Measurements from ENCODE around the gene DCTN4.

DCTN4 gene

DNA sequence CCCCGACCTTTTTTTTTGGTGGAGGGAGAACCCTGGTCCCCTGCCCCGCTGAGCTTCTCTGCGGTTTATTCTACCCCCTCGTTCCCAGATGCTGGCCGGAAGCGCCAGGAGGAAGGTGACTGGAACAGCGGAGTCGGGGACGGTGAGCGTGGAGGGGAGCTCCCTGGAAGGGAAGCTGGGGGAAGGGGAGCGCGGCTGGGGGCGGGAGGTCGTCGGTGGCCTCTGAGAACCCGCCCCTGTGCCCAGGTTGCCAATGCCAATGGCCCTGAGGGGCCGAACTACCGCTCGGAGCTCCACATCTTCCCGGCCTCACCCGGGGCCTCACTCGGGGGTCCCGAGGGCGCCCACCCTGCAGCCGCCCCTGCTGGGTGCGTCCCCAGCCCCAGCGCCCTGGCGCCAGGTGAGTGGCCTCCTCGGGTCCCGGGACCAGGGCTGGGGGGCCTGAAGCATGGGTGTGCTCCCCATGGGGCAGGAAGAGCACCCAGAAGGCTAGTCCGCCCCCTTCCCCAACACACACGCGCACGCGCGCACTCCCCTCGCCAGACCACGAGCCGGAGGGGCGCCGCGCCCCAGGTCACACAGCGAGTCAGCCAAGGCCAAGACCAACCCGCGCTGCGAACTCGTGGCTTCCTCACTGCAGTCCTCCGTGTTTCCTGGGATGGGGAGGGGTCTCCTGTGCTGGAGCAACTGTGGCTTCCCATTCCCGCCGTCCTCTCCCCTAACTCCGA, 87.1 kb downstream of the DCTN4 start:
- Mint-ChIP-seq H3K27ac (ENCODE audit: low read depth) (no peak overlapping the region), H3K36me3 (ENCODE audit: insufficient read depth) (no peaks in the 10 kb centered on the region), H3K9me3 (no peaks in the 10 kb centered on the region), H3K4me1 (peaks cover 9% of the 10 kb centered on the region), H3K27me3 (peaks cover 20% of the 10 kb centered on the region), H3K4me3 (peak overlapping the region; percentile 60)
- ATAC-seq (replicated peaks; ENCODE audit: extremely low read depth, poor library complexity, severe bottlenecking), result no peak
- no peak for DNase-seq (ENCODE audit: low spot score in 2 of 2)

DNA sequence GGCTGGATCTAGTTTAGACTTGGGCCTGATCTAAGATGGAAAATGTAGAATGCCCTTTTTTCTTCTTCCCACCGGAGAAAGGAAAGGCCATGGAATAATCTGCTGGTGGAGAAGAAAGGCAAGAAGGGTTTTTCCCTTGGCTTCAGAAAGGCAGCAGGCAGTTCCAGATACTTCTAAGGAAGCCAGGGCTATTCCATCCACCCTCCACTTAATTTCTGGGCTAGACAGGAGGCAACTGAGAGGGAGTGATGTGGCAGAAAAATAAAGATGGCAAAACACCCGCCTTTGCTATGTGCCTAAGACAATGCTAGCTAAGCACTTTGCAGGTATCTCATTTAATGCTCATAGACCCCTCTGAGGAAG, 87.9 kb downstream of the DCTN4 start:
- ATAC-seq (replicated peaks; ENCODE audit: extremely low read depth, poor library complexity, severe bottlenecking) (no peak), DNase-seq (ENCODE audit: low spot score in 2 of 2) (no peak)
- Mint-ChIP-seq H3K4me3 (peak overlapping the region; percentile 39), H3K27ac (ENCODE audit: low read depth) (no peak overlapping the region), H3K9me3 (no peaks in the 10 kb centered on the region), H3K4me1 (peaks cover 9% of the 10 kb centered on the region), H3K36me3 (ENCODE audit: insufficient read depth) (no peaks in the 10 kb centered on the region), H3K27me3 (peaks cover 20% of the 10 kb centered on the region)

GRCh38 chr5:150670275-150670947, 88.4 kb downstream of the DCTN4 start:
- ATAC-seq (replicated peaks; ENCODE audit: extremely low read depth, poor library complexity, severe bottlenecking), result no peak

GRCh38 chr5:150665044-150665443, 93.8 kb downstream of the DCTN4 start:
- Mint-ChIP-seq H3K9me3 (no peaks in the 10 kb centered on the region), H3K4me3 (no peak overlapping the region), H3K27me3 (peaks cover 36% of the 10 kb centered on the region), H3K27ac (ENCODE audit: low read depth) (no peak overlapping the region), H3K4me1 (no peaks in the 10 kb centered on the region), H3K36me3 (ENCODE audit: insufficient read depth) (no peaks in the 10 kb centered on the region)
- DNase-seq (ENCODE audit: low spot score in 2 of 2) (no peak), ATAC-seq (replicated peaks; ENCODE audit: extremely low read depth, poor library complexity, severe bottlenecking) (no peak)

More at GRCh38 chr5:150670275-150670947, 88.4 kb downstream of the DCTN4 start:
- no peak for DNase-seq (ENCODE audit: low spot score in 2 of 2)
- Mint-ChIP-seq H3K27ac (ENCODE audit: low read depth) (no peak overlapping the region), H3K4me3 (peak overlapping the region; percentile 39), H3K36me3 (ENCODE audit: insufficient read depth) (no peaks in the 10 kb centered on the region), H3K4me1 (peaks cover 9% of the 10 kb centered on the region), H3K9me3 (no peaks in the 10 kb centered on the region), H3K27me3 (peaks cover 20% of the 10 kb centered on the region)

DNA sequence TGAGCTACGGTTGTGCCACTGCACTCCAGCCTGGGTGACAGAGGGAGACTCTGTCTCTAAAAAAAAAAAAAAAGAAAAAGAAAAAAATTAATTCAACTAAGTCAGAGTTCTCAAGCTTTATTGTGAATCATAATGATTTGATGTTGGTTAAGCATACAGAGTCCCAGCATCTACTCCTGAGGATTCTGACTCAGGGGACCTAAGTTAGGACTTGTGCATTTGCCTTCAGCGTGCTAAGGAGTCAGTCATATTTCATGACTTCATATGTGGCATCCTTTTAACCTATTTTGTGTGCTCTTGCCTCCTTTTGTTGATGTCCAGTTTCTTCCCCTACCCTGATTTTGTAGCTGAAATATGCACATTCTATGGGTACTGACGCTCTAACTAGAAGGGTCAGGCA, 94.9 kb downstream of the DCTN4 start:
- no peaks in the 10 kb centered on the region for H3K36me3 Mint-ChIP-seq (ENCODE audit: insufficient read depth)
- H3K27ac Mint-ChIP-seq (ENCODE audit: low read depth), result no peak overlapping the region

DNA sequence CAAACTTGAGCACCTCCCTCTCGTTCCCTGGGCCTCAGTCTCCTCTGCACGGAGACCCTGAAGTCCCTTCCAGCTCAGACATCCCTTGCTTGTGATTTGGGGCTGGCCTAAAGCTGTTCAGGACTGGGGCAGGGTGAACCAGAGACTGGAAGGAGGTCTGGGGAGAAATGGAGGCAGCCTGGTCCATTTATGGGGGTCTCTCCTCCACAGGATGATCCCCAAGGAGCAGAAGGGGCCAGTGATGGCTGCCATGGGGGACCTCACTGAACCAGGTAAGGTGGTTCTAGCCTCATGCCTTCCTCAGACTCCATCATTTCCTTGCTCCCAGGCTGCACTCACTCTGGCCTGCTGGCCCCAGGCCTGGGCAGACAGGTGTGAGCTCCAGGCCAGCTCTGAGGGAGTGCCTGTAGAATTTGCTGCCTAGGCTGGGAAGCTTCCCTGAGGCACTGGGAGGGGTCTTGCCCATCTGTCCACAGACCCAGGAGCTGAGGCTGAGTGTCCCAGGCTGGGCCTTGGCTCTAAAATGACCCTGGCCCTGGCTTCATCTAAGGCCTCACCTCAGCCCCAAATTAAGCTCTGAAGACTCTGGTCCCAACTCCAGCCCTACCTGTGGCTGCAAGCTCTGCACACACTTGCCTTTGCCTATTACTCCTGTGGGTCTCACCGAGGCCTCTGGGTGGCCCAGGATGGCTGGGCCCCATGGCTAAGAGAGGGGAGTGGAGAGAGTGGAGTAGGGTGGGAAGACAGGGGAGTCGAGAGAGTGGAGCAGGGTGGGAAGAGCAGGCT, 95.9 kb downstream of the DCTN4 start:
- peaks cover under 1% of the 10 kb centered on the region for H3K4me1 Mint-ChIP-seq
- H3K27me3 Mint-ChIP-seq, result peaks cover 30% of the 10 kb centered on the region
- ATAC-seq (replicated peaks; ENCODE audit: extremely low read depth, poor library complexity, severe bottlenecking) (no peak), DNase-seq (ENCODE audit: low spot score in 2 of 2) (no peak)
- no peak overlapping the region for H3K4me3 Mint-ChIP-seq
- H3K36me3 Mint-ChIP-seq (ENCODE audit: insufficient read depth), result no peaks in the 10 kb centered on the region
- no peaks in the 10 kb centered on the region for H3K9me3 Mint-ChIP-seq
- no peak overlapping the region for H3K27ac Mint-ChIP-seq (ENCODE audit: low read depth)

More for the DNA sequence above, 94.9 kb downstream of the DCTN4 start:
- H3K9me3 Mint-ChIP-seq, result no peaks in the 10 kb centered on the region
- ATAC-seq (replicated peaks; ENCODE audit: extremely low read depth, poor library complexity, severe bottlenecking) (no peak), DNase-seq (ENCODE audit: low spot score in 2 of 2) (no peak)
- no peak overlapping the region for H3K4me3 Mint-ChIP-seq
- H3K4me1 Mint-ChIP-seq, result no peaks in the 10 kb centered on the region
- peaks cover 30% of the 10 kb centered on the region for H3K27me3 Mint-ChIP-seq

DNA sequence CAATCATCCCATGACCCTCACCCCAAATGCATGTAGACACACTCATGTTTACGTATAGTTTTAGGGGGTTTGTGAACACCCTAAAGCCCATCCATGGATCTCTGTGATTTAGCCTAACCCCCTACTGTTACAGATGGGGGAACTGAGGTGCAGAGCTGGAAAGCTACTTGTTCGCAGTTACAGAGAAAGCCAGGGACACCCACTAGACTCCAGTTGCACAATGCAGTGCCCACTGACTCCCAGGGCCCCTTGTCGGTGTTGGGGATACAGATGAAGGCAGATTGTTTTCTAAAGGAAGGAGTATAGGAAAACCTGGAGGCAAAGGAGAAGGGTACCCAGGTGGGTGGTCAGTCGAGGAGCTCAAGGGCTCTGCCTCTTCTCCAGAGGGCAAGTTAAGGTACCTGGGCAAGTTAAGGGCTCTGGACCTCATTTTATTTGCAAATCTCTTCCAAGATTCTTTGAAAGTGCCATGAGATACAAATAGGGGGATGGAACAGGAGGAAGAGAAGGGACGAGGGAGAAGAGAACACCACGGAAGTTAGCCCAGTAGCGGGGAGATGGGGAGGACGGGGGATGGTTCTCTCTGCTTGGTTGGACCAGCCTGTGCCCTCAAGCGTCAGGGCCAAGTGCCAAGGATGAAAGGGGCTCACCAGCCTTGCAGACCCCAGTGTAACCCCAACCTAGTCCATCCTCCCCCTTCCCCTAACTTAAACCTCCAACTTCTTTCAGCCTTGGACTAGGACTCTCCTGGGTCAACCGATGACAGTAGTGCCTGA, 96.8 kb downstream of the DCTN4 start:
- Mint-ChIP-seq H3K36me3 (ENCODE audit: insufficient read depth) (no peaks in the 10 kb centered on the region), H3K4me1 (peaks cover 9% of the 10 kb centered on the region), H3K27ac (ENCODE audit: low read depth) (no peak overlapping the region), H3K4me3 (no peak overlapping the region), H3K27me3 (peaks cover 30% of the 10 kb centered on the region), H3K9me3 (no peaks in the 10 kb centered on the region)
- no peak for DNase-seq (ENCODE audit: low spot score in 2 of 2)
- no peak for ATAC-seq (replicated peaks; ENCODE audit: extremely low read depth, poor library complexity, severe bottlenecking)

GRCh38 chr5:150661086-150661485, 97.7 kb downstream of the DCTN4 start, which contains the start of gene MYOZ3:
Gene MYOZ3, plus strand, starts transcription at chr5:150661251. Its CDS starts 1,691 bp downstream, at chr5:150662942.
- no peak for ATAC-seq (replicated peaks; ENCODE audit: extremely low read depth, poor library complexity, severe bottlenecking)
- no peaks in the 10 kb centered on the region for H3K9me3 Mint-ChIP-seq
- H3K27me3 Mint-ChIP-seq, result peaks cover 30% of the 10 kb centered on the region
- H3K36me3 Mint-ChIP-seq (ENCODE audit: insufficient read depth), result peaks cover 2% of the 10 kb centered on the region
- no peak for DNase-seq (ENCODE audit: low spot score in 2 of 2)
- H3K4me3 Mint-ChIP-seq, result no peak within 1 kb of the TSS
- no peak within 1 kb of the TSS for H3K27ac Mint-ChIP-seq (ENCODE audit: low read depth)
- H3K4me1 Mint-ChIP-seq, result peaks cover 9% of the 10 kb centered on the region

DNA sequence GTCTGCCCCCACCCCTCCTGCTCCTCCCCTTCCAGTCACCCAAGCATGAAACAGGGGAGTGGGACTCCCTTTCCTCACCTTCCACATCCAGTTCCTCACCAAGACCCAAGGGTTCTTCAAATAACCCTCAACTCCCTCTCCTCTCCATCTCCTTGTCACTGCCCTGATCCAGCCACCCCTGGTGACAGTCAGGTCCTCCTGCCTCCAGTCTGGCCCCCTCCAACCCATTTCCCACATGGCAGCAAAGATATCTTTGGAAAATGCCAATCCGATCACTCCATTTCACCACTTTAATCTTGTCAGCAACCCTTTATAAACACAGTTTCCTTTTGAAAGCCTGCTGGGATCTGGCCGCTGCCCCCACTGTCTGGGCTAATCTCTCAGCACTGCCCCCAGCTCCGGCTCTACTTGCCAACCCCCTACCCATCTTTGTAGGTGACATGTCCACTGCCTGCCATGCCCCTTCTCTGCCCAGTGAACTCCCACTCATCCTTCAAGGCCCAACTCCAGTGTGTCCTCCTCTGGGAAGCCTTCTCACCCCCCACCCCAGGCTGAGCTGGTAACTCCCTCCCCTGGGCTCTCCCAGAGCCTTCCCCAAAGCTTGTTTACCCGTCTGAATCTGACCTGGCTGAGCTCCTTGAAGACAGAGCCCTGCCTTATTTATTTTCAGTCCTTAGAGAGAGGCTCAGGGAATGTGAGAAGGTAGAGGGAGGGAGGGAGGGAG, 98.5 kb downstream of the DCTN4 start:
- no peak overlapping the region for H3K4me3 Mint-ChIP-seq

GRCh38 chr5:150659360-150660107, 99.3 kb downstream of the DCTN4 start:
- H3K4me1 Mint-ChIP-seq, result peaks cover 9% of the 10 kb centered on the region
- H3K27me3 Mint-ChIP-seq, result peaks cover 21% of the 10 kb centered on the region
- no peak overlapping the region for H3K27ac Mint-ChIP-seq (ENCODE audit: low read depth)
- H3K9me3 Mint-ChIP-seq, result no peaks in the 10 kb centered on the region
- DNase-seq (ENCODE audit: low spot score in 2 of 2), result no peak
- peaks cover 2% of the 10 kb centered on the region for H3K36me3 Mint-ChIP-seq (ENCODE audit: insufficient read depth)
- H3K4me3 Mint-ChIP-seq, result no peak overlapping the region
- ATAC-seq (replicated peaks; ENCODE audit: extremely low read depth, poor library complexity, severe bottlenecking), result no peak

More for the DNA sequence above, 98.5 kb downstream of the DCTN4 start:
- Mint-ChIP-seq H3K27me3 (peaks cover 29% of the 10 kb centered on the region), H3K27ac (ENCODE audit: low read depth) (no peak overlapping the region), H3K4me1 (peaks cover 9% of the 10 kb centered on the region), H3K9me3 (no peaks in the 10 kb centered on the region), H3K36me3 (ENCODE audit: insufficient read depth) (peaks cover 2% of the 10 kb centered on the region)
- DNase-seq (ENCODE audit: low spot score in 2 of 2), result no peak
- ATAC-seq (replicated peaks; ENCODE audit: extremely low read depth, poor library complexity, severe bottlenecking), result no peak

- no peak for ATAC-seq (replicated peaks; ENCODE audit: extremely low read depth, poor library complexity, severe bottlenecking)
- H3K36me3 Mint-ChIP-seq (ENCODE audit: insufficient read depth), result peaks cover 2% of the 10 kb centered on the region
- no peak overlapping the region for H3K4me3 Mint-ChIP-seq
- H3K9me3 Mint-ChIP-seq, result no peaks in the 10 kb centered on the region
- H3K4me1 Mint-ChIP-seq, result peaks cover 9% of the 10 kb centered on the region
- H3K27me3 Mint-ChIP-seq, result peaks cover 21% of the 10 kb centered on the region
- H3K27ac Mint-ChIP-seq (ENCODE audit: low read depth), result no peak overlapping the region
- no peak for DNase-seq (ENCODE audit: low spot score in 2 of 2)
Observed at GRCh38 chr5:150658699-150659265, 100.0 kb downstream of the DCTN4 start.
